H9 (cell line): ENCODE measurements around the gene INPP5A. TPM values are rescaled to one million over a fixed set of nuclear protein-coding genes. Genes with fewer than 3 reads are reported as not detected.

Experiments
- DNase-seq: peaks from one replicate; pipeline ENCODE4 v3.0.0-alpha.2; 2017
- H2AFZ ChIP-seq: one replicate; pipeline ENCODE4 v1.6.1; 2013; ENCODE audit warnings: mild to moderate bottlenecking, low read length, control low read depth, moderate library complexity
- H2AK5ac ChIP-seq: 2 replicates; pipeline ENCODE4 v1.6.1; 2013; ENCODE audit warnings: low read length, control low read depth, mixed read lengths; ENCODE audit not compliant: insufficient read length
- H2BK120ac ChIP-seq: one replicate; pipeline ENCODE4 v1.6.1; 2013; ENCODE audit warnings: low read depth, mild to moderate bottlenecking, low read length, control low read depth, inconsistent platforms; ENCODE audit not compliant: poor library complexity, severe bottlenecking
- H2BK12ac ChIP-seq: 2 replicates; pipeline ENCODE4 v1.6.1; 2013; ENCODE audit warnings: low read length, control low read depth, mixed read lengths, low read depth; ENCODE audit not compliant: insufficient read length
- H2BK15ac ChIP-seq: 2 replicates; pipeline ENCODE4 v1.6.1; 2013; ENCODE audit warnings: low read depth, low read length, control low read depth
- H2BK20ac ChIP-seq: one replicate; pipeline ENCODE4 v1.6.1; 2013; ENCODE audit warnings: low read depth, mild to moderate bottlenecking, low read length, control low read depth, inconsistent platforms; ENCODE audit not compliant: poor library complexity, severe bottlenecking
- H2BK5ac ChIP-seq: 2 replicates; pipeline ENCODE4 v1.6.1; 2013; ENCODE audit warnings: low read length, control low read depth, mixed read lengths; ENCODE audit not compliant: insufficient read length
- H3K14ac ChIP-seq: 2 replicates; pipeline ENCODE4 v1.6.1; 2013; ENCODE audit warnings: low read length, control low read depth; ENCODE audit not compliant: insufficient read depth
- H3K18ac ChIP-seq: 2 replicates; pipeline ENCODE4 v1.6.1; 2013; ENCODE audit warnings: low read depth, mild to moderate bottlenecking, mixed read lengths, low read length, control low read depth; ENCODE audit not compliant: insufficient read length
- H3K23ac ChIP-seq: 2 replicates; pipeline ENCODE4 v1.6.1; 2013; ENCODE audit warnings: low read length, control low read depth, mixed read lengths, low read depth; ENCODE audit not compliant: insufficient read length
- H3K23me2 ChIP-seq: 2 replicates; pipeline ENCODE4 v1.6.1; 2013; ENCODE audit warnings: low read depth, mild to moderate bottlenecking, mixed read lengths, low read length, control low read depth; ENCODE audit not compliant: insufficient read length, poor library complexity, severe bottlenecking
- H3K27ac ChIP-seq: 2 replicates; pipeline ENCODE4 v1.5.1; 2013; ENCODE audit warnings: low read length, control low read depth, mixed read lengths, low read depth; ENCODE audit not compliant: insufficient read length
- H3K27me3 ChIP-seq: 2 replicates; pipeline ENCODE4 v1.6.1; 2013; ENCODE audit warnings: low read length, control low read depth, inconsistent platforms; ENCODE audit not compliant: insufficient read depth
- H3K4ac ChIP-seq: 2 replicates; pipeline ENCODE4 v1.6.1; 2013; ENCODE audit warnings: low read depth, mild to moderate bottlenecking, control low read depth, inconsistent platforms, low read length, moderate library complexity
- H3K4me1 ChIP-seq: 2 replicates; pipeline ENCODE4 v1.6.1; 2013; ENCODE audit warnings: low read length, control low read depth, inconsistent platforms; ENCODE audit not compliant: insufficient read depth
- H3K4me2 ChIP-seq: 2 replicates; pipeline ENCODE4 v1.6.1; 2013; ENCODE audit warnings: low read length, control low read depth, mixed read lengths; ENCODE audit not compliant: insufficient read length, insufficient read depth
- H3K56ac ChIP-seq: 2 replicates; pipeline ENCODE4 v1.6.1; 2013; ENCODE audit warnings: low read depth, mild to moderate bottlenecking, mixed read lengths, low read length, control low read depth; ENCODE audit not compliant: insufficient read length
- H3K79me1 ChIP-seq: 2 replicates; pipeline ENCODE4 v1.6.1; 2013; ENCODE audit warnings: low read depth, mild to moderate bottlenecking, moderate library complexity, low read length, control low read depth, inconsistent platforms; ENCODE audit not compliant: insufficient read depth, poor library complexity, severe bottlenecking
- H3K79me2 ChIP-seq: 2 replicates; pipeline ENCODE4 v1.6.1; 2013; ENCODE audit warnings: low read length, control low read depth, inconsistent platforms; ENCODE audit not compliant: insufficient read depth
- H3K9ac ChIP-seq: 2 replicates; pipeline ENCODE4 v1.6.1; 2013; ENCODE audit warnings: low read length, control low read depth, mixed read lengths; ENCODE audit not compliant: insufficient read length; ENCODE audit errors: extremely low read depth
- H3K9me3 ChIP-seq: one replicate; pipeline ENCODE4 v1.6.1; 2013; ENCODE audit warnings: low read depth, low read length, inconsistent platforms; ENCODE audit not compliant: control insufficient read depth
- H3T11ph ChIP-seq: one replicate; pipeline ENCODE4 v1.6.1; 2013; ENCODE audit warnings: mild to moderate bottlenecking, low read length, control low read depth, inconsistent platforms
- H4K20me1 ChIP-seq: one replicate; pipeline ENCODE4 v1.6.1; 2013; ENCODE audit not compliant: control insufficient read depth, insufficient read length, insufficient read depth
- H4K5ac ChIP-seq: 2 replicates; pipeline ENCODE4 v1.6.1; 2013; ENCODE audit warnings: low read depth, mild to moderate bottlenecking, mixed read lengths, low read length, control low read depth; ENCODE audit not compliant: insufficient read length
- H4K8ac ChIP-seq: replicated peaks from 2 replicates; pipeline ENCODE4 v1.6.1; 2013; ENCODE audit warnings: low read length, control low read depth, mixed read lengths, low read depth; ENCODE audit not compliant: insufficient read length
- H4K91ac ChIP-seq: 2 replicates; pipeline ENCODE4 v1.6.1; 2013; ENCODE audit warnings: low read depth, mild to moderate bottlenecking, moderate library complexity, mixed read lengths, low read length, control low read depth; ENCODE audit not compliant: insufficient read length
- H3K27ac Mint-ChIP-seq, 3 experiments: 2 replicates in 2 of 3; 3 replicates in 1 of 3; pipeline ENCODE4 v1.8.0; 2020 to 2021; ENCODE audit warnings: mixed read lengths in 3 of 3, mild to moderate bottlenecking in 1 of 3, moderate library complexity in 1 of 3
- H3K27me3 Mint-ChIP-seq: 2 replicates; pipeline ENCODE4 v1.8.0; 2021; ENCODE audit warnings: low read depth, mild to moderate bottlenecking, moderate library complexity, mixed read lengths
- H3K36me3 Mint-ChIP-seq, 3 experiments: 2 replicates in 2 of 3; 3 replicates in 1 of 3; pipeline ENCODE4 v1.8.0; 2020 to 2021; ENCODE audit warnings: low read depth in 3 of 3, mixed read lengths in 3 of 3; ENCODE audit not compliant: insufficient read depth in 1 of 3
- H3K4me1 Mint-ChIP-seq, 2 experiments: 2 replicates each; pipeline ENCODE4 v1.8.0; 2020; ENCODE audit warnings: mixed read lengths in 2 of 2
- H3K4me3 Mint-ChIP-seq, 2 experiments: 2 replicates in 1 of 2; 3 replicates in 1 of 2; pipeline ENCODE4 v1.8.0; 2020 to 2021; ENCODE audit warnings: mild to moderate bottlenecking in 2 of 2, mixed read lengths in 2 of 2, moderate library complexity in 1 of 2
- H3K9me3 Mint-ChIP-seq, 2 experiments: 2 replicates in 1 of 2; 3 replicates in 1 of 2; pipeline ENCODE4 v1.8.0; 2020; ENCODE audit warnings: mild to moderate bottlenecking in 2 of 2, mixed read lengths in 2 of 2, moderate library complexity in 1 of 2
- WGBS: extraction: QIAGEN DNeasy Blood & Tissue Kit; methylation state at CpG from one replicate; pipeline ENCODE4 v1.1.7; 2013; ENCODE audit warnings: missing lambda C conversion rate, low lambda C conversion rate, mixed read lengths; ENCODE audit not compliant: insufficient read length; ENCODE audit errors: extremely low coverage; 5-methylcytosine and 5-hydroxymethylcytosine counted together
- total RNA-seq: library from RNA; stranded (reverse); gene quantifications from 2 replicates; pipeline ENCODE4 v1.2.1, GENCODE V29; 2021
- TF ChIP-seq, protein P1 (sequence below): fragments of 200-600 bp; sonication (generic); conservative IDR thresholded peaks from 3 replicates; pipeline ENCODE4 v1.8.0; 2021; ENCODE audit warnings: antibody characterized with exemption, mild to moderate bottlenecking

INPP5A gene
- total RNA-seq, 1 experiment from 2014 or later = 17.7 TPM

- H3K9me3 Mint-ChIP-seq = peaks cover 5 to 11% of the 10 kb centered on the region in 2 experiments
- H3K4me1 ChIP-seq = no peaks in the 10 kb centered on the region
- no peaks in the 10 kb centered on the region for H3K27me3 ChIP-seq
- peaks cover 0 to 3% of the 10 kb centered on the region in 2 experiments; a peak in 1 of 4 replicates for H3K4me1 Mint-ChIP-seq
- no peak overlapping the region for H3K4me3 Mint-ChIP-seq
- H3K9me3 ChIP-seq = no peaks in the 10 kb centered on the region
- no peak overlapping the region for H3K4ac ChIP-seq
- no peak overlapping the region for H2BK15ac ChIP-seq
- no peak overlapping the region for H3K27ac Mint-ChIP-seq
- WGBS = no CpG with 5 or more reads among the region's 27 CpGs
- H2BK12ac ChIP-seq = no peak overlapping the region
- no peak overlapping the region for H2AK5ac ChIP-seq
- H4K8ac ChIP-seq = no peak overlapping the region
- no peak overlapping the region for H2BK20ac ChIP-seq
- no peak overlapping the region for H3K56ac ChIP-seq
- DNase-seq = peak; percentile 24
- no peaks in the 10 kb centered on the region for H3K79me2 ChIP-seq
- H2BK120ac ChIP-seq = no peak overlapping the region
- H3K14ac ChIP-seq = peak overlapping the region; percentile 60
- no peak overlapping the region for H2AFZ ChIP-seq
- H3T11ph ChIP-seq = no peak overlapping the region
- H3K27me3 Mint-ChIP-seq = no peaks in the 10 kb centered on the region; the same call in 1 of the 2 replicates
- no peak overlapping the region for H2BK5ac ChIP-seq
- H4K20me1 ChIP-seq = no peaks in the 10 kb centered on the region
- H4K5ac ChIP-seq = no peak overlapping the region
- no peak overlapping the region for H3K23ac ChIP-seq
- no peak overlapping the region for H3K4me2 ChIP-seq
- no peak overlapping the region for H3K18ac ChIP-seq
- no peak overlapping the region for H3K9ac ChIP-seq
- peaks cover 2 to 12% (median 2%) of the 10 kb centered on the region in 3 experiments; a peak in 5 of 7 replicates for H3K36me3 Mint-ChIP-seq
- no peaks in the 10 kb centered on the region for H3K79me1 ChIP-seq
- TF ChIP-seq, protein P1, sequence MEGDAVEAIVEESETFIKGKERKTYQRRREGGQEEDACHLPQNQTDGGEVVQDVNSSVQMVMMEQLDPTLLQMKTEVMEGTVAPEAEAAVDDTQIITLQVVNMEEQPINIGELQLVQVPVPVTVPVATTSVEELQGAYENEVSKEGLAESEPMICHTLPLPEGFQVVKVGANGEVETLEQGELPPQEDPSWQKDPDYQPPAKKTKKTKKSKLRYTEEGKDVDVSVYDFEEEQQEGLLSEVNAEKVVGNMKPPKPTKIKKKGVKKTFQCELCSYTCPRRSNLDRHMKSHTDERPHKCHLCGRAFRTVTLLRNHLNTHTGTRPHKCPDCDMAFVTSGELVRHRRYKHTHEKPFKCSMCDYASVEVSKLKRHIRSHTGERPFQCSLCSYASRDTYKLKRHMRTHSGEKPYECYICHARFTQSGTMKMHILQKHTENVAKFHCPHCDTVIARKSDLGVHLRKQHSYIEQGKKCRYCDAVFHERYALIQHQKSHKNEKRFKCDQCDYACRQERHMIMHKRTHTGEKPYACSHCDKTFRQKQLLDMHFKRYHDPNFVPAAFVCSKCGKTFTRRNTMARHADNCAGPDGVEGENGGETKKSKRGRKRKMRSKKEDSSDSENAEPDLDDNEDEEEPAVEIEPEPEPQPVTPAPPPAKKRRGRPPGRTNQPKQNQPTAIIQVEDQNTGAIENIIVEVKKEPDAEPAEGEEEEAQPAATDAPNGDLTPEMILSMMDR = no peak
- no peaks in the 10 kb centered on the region for H3K23me2 ChIP-seq
- no peak overlapping the region for H4K91ac ChIP-seq
- H3K27ac ChIP-seq = no peak overlapping the region
Measured at GRCh38 chr10:132700156-132701098, 162.8 kb downstream of the INPP5A start.
